Tibial nerve (tissue), 4 donors: ENCODE measurements around the gene RAB17.

ENCODE experiments used
- CTCF ChIP-seq, 5 experiments: fragments of 200-600 bp in 3 of 5; fragments of 450-650 bp in 2 of 5; sonication (generic) in 3 of 5; IDR thresholded peaks; one replicate each; pipeline ENCODE4 v1.5.1; 2016 to 2019; ENCODE audit warnings: antibody characterized with exemption in 5 of 5, mild to moderate bottlenecking in 3 of 5, moderate library complexity in 2 of 5
- EP300 ChIP-seq, 2 donors: sonication (generic); formaldehyde crosslinking; IDR thresholded peaks; one replicate each; pipeline ENCODE4 v1.6.1; 2017; ENCODE audit warnings: antibody characterized with exemption in 2 of 2, mild to moderate bottlenecking in 1 of 2
- POLR2A ChIP-seq, 2 donors: fragments of 450-650 bp; IDR thresholded peaks; one replicate each; pipeline ENCODE4 v1.6.1; 2017; ENCODE audit warnings: antibody characterized with exemption in 2 of 2, mild to moderate bottlenecking in 2 of 2, moderate library complexity in 2 of 2

- TF ChIP-seq CTCF (IDR thresholded peaks at IDR 0.05) (no peak), POLR2A (IDR thresholded peaks at IDR 0.05) (no peak), EP300 (IDR thresholded peaks at IDR 0.05) (no peak)
Observed at GRCh38 chr2:237536083-237536415, 54.5 kb downstream of the RAB17 start.
